ENCODE data around the gene NTM. TPM values are rescaled to one million over a fixed set of nuclear protein-coding genes. Genes with fewer than 3 reads are reported as not detected.

The NTM gene
- polyA plus RNA-seq, 1 donor (not counting 4 experiments of a cell fraction or from before 2014, with no cell fraction given): 47.9 TPM

DNA sequence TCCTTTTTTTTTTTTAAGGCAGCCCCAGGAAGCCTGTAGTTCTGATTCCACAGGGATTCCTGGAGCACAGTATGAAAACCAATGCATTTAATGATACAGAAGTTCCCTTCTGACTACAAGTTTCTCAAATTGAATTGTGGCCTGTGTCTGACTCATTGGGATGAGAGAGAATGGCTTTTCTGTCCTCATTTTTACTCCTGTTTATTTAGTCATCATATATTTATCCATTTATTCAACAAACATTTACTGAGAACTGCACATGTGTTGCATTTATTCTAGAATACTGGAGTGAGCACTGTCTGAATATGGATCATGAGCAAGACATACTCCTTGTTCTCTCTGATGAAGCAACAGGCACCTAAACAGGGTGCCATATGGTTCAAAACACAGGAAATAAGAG, 231.2 kb downstream of the NTM start:
- no peaks in the 10 kb centered on the region for H3K36me3 ChIP-seq (ENCODE audit: control insufficient read depth in 2 of 2, extremely low read depth in 1 of 2, insufficient read depth in 2 of 2, low read length in 2 of 2)
- no peaks in the 10 kb centered on the region for H4K20me1 ChIP-seq (ENCODE audit: control insufficient read depth, extremely low read depth, insufficient read depth, low read length)
- dilution Hi-C loops (cut with MboI; ENCODE audit: extremely low pct_ligation_motif_present, low sequenced_read_pairs): no loop called here
- H3K4me2 ChIP-seq (ENCODE audit: control insufficient read depth, extremely low read depth, insufficient read depth, low read depth, low read length): no peak overlapping the region
- H3K9me1 ChIP-seq (ENCODE audit: control insufficient read depth, extremely low read depth, insufficient read depth, low read length): no peaks in the 10 kb centered on the region
- FAIRE-seq: no peak
- TF ChIP-seq, protein P1, sequence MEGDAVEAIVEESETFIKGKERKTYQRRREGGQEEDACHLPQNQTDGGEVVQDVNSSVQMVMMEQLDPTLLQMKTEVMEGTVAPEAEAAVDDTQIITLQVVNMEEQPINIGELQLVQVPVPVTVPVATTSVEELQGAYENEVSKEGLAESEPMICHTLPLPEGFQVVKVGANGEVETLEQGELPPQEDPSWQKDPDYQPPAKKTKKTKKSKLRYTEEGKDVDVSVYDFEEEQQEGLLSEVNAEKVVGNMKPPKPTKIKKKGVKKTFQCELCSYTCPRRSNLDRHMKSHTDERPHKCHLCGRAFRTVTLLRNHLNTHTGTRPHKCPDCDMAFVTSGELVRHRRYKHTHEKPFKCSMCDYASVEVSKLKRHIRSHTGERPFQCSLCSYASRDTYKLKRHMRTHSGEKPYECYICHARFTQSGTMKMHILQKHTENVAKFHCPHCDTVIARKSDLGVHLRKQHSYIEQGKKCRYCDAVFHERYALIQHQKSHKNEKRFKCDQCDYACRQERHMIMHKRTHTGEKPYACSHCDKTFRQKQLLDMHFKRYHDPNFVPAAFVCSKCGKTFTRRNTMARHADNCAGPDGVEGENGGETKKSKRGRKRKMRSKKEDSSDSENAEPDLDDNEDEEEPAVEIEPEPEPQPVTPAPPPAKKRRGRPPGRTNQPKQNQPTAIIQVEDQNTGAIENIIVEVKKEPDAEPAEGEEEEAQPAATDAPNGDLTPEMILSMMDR (optimal IDR thresholded peaks at IDR 0.05 in 1 of 3, IDR thresholded peaks at IDR 0.05 in 1 of 3, conservative IDR thresholded peaks at IDR 0.05 in 1 of 3; ENCODE audit: extremely low read depth in 1 of 3, insufficient read depth in 2 of 3, low read length in 3 of 3): no peak
- no peak for TF ChIP-seq EZH2 (IDR thresholded peaks at IDR 0.05; ENCODE audit: low read length)
- DNase-seq (ENCODE audit: low read depth, low spot score): no peak
- no peak overlapping the region for H3K4me3 ChIP-seq (ENCODE audit: control insufficient read depth in 2 of 3, extremely low read depth in 1 of 3, insufficient read depth in 2 of 3, low read depth in 1 of 3, low read length in 3 of 3)
- no peaks in the 10 kb centered on the region for H3K79me2 ChIP-seq (ENCODE audit: control insufficient read depth, insufficient read depth, low read length)
- H3K4me1 ChIP-seq (ENCODE audit: control insufficient read depth, extremely low read depth, insufficient read depth, low read length): no peaks in the 10 kb centered on the region
- H3K9ac ChIP-seq (ENCODE audit: control insufficient read depth, extremely low read depth, insufficient read depth, low read length): no peak overlapping the region
- H3K27ac ChIP-seq (ENCODE audit: control insufficient read depth, insufficient read depth, low read length): no peak overlapping the region
- H2AFZ ChIP-seq (ENCODE audit: control insufficient read depth, low read length): no peak overlapping the region
- no peaks in the 10 kb centered on the region for H3K27me3 ChIP-seq (ENCODE audit: control insufficient read depth, extremely low read depth, insufficient read depth, low read length)
- no peaks in the 10 kb centered on the region for H3K9me3 ChIP-seq (ENCODE audit: control insufficient read depth, low read depth, low read length)

DNA sequence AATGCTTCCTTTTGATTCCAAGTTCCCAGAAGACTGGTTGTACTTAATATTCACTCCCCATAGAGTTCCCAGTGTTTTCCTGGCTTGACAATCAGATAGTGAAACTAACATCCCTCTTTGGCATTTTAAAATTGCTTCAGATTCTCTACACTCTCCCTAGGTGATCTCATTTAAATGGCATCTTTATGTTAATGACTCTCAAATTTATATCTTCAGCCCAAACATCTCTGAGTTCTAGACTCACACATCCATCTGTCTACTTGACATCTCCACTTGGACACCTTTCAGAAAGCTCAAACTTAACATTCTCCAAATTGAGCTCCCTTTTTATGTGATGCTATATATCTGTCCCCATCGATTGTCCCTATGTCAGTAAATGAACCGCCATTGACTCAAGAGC, 232.0 kb downstream of the NTM start:
- H3K36me3 ChIP-seq (ENCODE audit: control insufficient read depth in 2 of 2, extremely low read depth in 1 of 2, insufficient read depth in 2 of 2, low read length in 2 of 2): no peaks in the 10 kb centered on the region
- FAIRE-seq (no peak), DNase-seq (ENCODE audit: low read depth, low spot score) (no peak)
- H3K9ac ChIP-seq (ENCODE audit: control insufficient read depth, extremely low read depth, insufficient read depth, low read length): no peak overlapping the region
- H2AFZ ChIP-seq (ENCODE audit: control insufficient read depth, low read length): no peak overlapping the region
- no peaks in the 10 kb centered on the region for H3K79me2 ChIP-seq (ENCODE audit: control insufficient read depth, insufficient read depth, low read length)
- no peaks in the 10 kb centered on the region for H3K9me3 ChIP-seq (ENCODE audit: control insufficient read depth, low read depth, low read length)
- H3K9me1 ChIP-seq (ENCODE audit: control insufficient read depth, extremely low read depth, insufficient read depth, low read length): no peaks in the 10 kb centered on the region
- no peak overlapping the region for H3K27ac ChIP-seq (ENCODE audit: control insufficient read depth, insufficient read depth, low read length)
- no peaks in the 10 kb centered on the region for H4K20me1 ChIP-seq (ENCODE audit: control insufficient read depth, extremely low read depth, insufficient read depth, low read length)
- no peak overlapping the region for H3K4me2 ChIP-seq (ENCODE audit: control insufficient read depth, extremely low read depth, insufficient read depth, low read depth, low read length)
- no peak for TF ChIP-seq EZH2 (IDR thresholded peaks at IDR 0.05; ENCODE audit: low read length)
- TF ChIP-seq, protein P1 (optimal IDR thresholded peaks at IDR 0.05 in 1 of 3, IDR thresholded peaks at IDR 0.05 in 1 of 3, conservative IDR thresholded peaks at IDR 0.05 in 1 of 3; ENCODE audit: extremely low read depth in 1 of 3, insufficient read depth in 2 of 3, low read length in 3 of 3): no peak
- H3K27me3 ChIP-seq (ENCODE audit: control insufficient read depth, extremely low read depth, insufficient read depth, low read length): no peaks in the 10 kb centered on the region
- dilution Hi-C loops (cut with MboI; ENCODE audit: extremely low pct_ligation_motif_present, low sequenced_read_pairs): no loop called here
- no peaks in the 10 kb centered on the region for H3K4me1 ChIP-seq (ENCODE audit: control insufficient read depth, extremely low read depth, insufficient read depth, low read length)
- no peak overlapping the region for H3K4me3 ChIP-seq (ENCODE audit: control insufficient read depth in 2 of 3, extremely low read depth in 1 of 3, insufficient read depth in 2 of 3, low read depth in 1 of 3, low read length in 3 of 3)
